HEK293 (cell line): ENCODE data around the gene CDH5.

Source experiments
- CTCF ChIA-PET: fragments of 350-600 bp; formaldehyde crosslinking; extraction: SDS; loops from one replicate; lab custom pipeline; 2021; ENCODE audit warnings: antibody characterized with exemption; lab: Yijun Ruan, JAX
- POLR2A ChIA-PET: fragments of 300-600 bp; formaldehyde crosslinking; extraction: SDS; loops from one replicate; lab custom pipeline; 2020; ENCODE audit warnings: antibody characterized with exemption, inconsistent platforms; lab: Yijun Ruan, JAX
- H3K27ac ChIP-seq: fragments of 200-500 bp; sonication (Bioruptor generic); 2 replicates; pipeline ENCODE4 v1.5.1; 2014; ENCODE audit warnings: low read depth, low read length, control low read depth, inconsistent platforms; ENCODE audit errors: extremely low read depth
- H3K36me3 ChIP-seq, 2 experiments: fragments of 200-500 bp in 1 of 2; sonication (Bioruptor generic) in 1 of 2; 1 replicate in 1 of 2; 2 replicates in 1 of 2; pipeline ENCODE4 v1.5.1; 2014 to 2017; ENCODE audit warnings: inconsistent platforms in 2 of 2, low read length in 2 of 2; ENCODE audit not compliant: control insufficient read depth in 2 of 2, insufficient read depth in 1 of 2
- H3K4me1 ChIP-seq: fragments of 200-500 bp; sonication (Bioruptor generic); 2 replicates; pipeline ENCODE4 v1.5.1; 2014; ENCODE audit warnings: mild to moderate bottlenecking, low read length, inconsistent platforms; ENCODE audit not compliant: control insufficient read depth, insufficient read depth
- H3K4me3 ChIP-seq: 2 replicates; pipeline ENCODE4 v1.5.1; 2011; ENCODE audit warnings: low read depth, mild to moderate bottlenecking, control low read depth, low read length, moderate library complexity
- H3K9me3 ChIP-seq: fragments of 200-500 bp; sonication (Bioruptor generic); 2 replicates; pipeline ENCODE4 v1.5.1; 2014; ENCODE audit warnings: low read depth, low read length, inconsistent platforms; ENCODE audit not compliant: control insufficient read depth, insufficient read depth
- BCL6B ChIP-seq: fragments of 450-650 bp; formaldehyde crosslinking; IDR thresholded peaks from 2 replicates; pipeline ENCODE4 v1.5.1; 2017; ENCODE audit warnings: missing biosample characterization, missing genetic modification characterization
- EGR2 ChIP-seq: fragments of 450-650 bp; formaldehyde crosslinking; IDR thresholded peaks from 2 replicates; pipeline ENCODE4 v1.5.1; 2016; ENCODE audit warnings: low read depth, missing biosample characterization, missing genetic modification characterization
- FEZF1 ChIP-seq: fragments of 450-650 bp; formaldehyde crosslinking; IDR thresholded peaks from 2 replicates; pipeline ENCODE4 v1.5.1; 2016; ENCODE audit warnings: missing biosample characterization, missing genetic modification characterization
- GLIS1 ChIP-seq: fragments of 450-650 bp; formaldehyde crosslinking; IDR thresholded peaks from 2 replicates; pipeline ENCODE4 v1.5.1; 2016; ENCODE audit warnings: missing biosample characterization, missing genetic modification characterization
- GLIS2 ChIP-seq: fragments of 450-650 bp; formaldehyde crosslinking; IDR thresholded peaks from 2 replicates; pipeline ENCODE4 v1.5.1; 2016; ENCODE audit warnings: missing biosample characterization, missing genetic modification characterization
- HOXA7 ChIP-seq: sonication (generic); formaldehyde crosslinking; IDR thresholded peaks from 2 replicates; pipeline ENCODE4 v1.8.1; 2022; ENCODE audit warnings: missing genetic modification reagents, borderline replicate concordance
- PRDM10 ChIP-seq: fragments of 450-650 bp; formaldehyde crosslinking; IDR thresholded peaks from 2 replicates; pipeline ENCODE4 v1.5.1; 2016; ENCODE audit warnings: missing biosample characterization, missing genetic modification characterization
- ZBTB20 ChIP-seq: fragments of 450-650 bp; formaldehyde crosslinking; IDR thresholded peaks from 2 replicates; pipeline ENCODE4 v1.5.1; 2016; ENCODE audit warnings: missing biosample characterization, missing genetic modification characterization
- ZFHX2 ChIP-seq: fragments of 450-650 bp; formaldehyde crosslinking; conservative IDR thresholded peaks from 2 replicates; pipeline ENCODE4 v1.5.1; 2016; ENCODE audit warnings: missing biosample characterization, missing genetic modification characterization
- ZNF184 ChIP-seq: fragments of 450-650 bp; IDR thresholded peaks from 2 replicates; pipeline ENCODE4 v1.5.1; 2018; ENCODE audit warnings: missing biosample characterization, mild to moderate bottlenecking, missing genetic modification characterization
- ZNF202 ChIP-seq: fragments of 450-650 bp; formaldehyde crosslinking; IDR thresholded peaks from 2 replicates; pipeline ENCODE4 v1.5.1; 2016; ENCODE audit warnings: missing biosample characterization, missing genetic modification characterization, borderline replicate concordance
- ZNF366 ChIP-seq: fragments of 450-650 bp; formaldehyde crosslinking; conservative IDR thresholded peaks from 2 replicates; pipeline ENCODE4 v1.5.1; 2016; ENCODE audit warnings: missing biosample characterization, missing genetic modification characterization
- ZNF776 ChIP-seq: fragments of 450-650 bp; formaldehyde crosslinking; IDR thresholded peaks from 2 replicates; pipeline ENCODE4 v1.5.0; 2017; ENCODE audit warnings: missing biosample characterization, missing genetic modification characterization, borderline replicate concordance

Gene CDH5

GRCh38 chr16:66421891-66422290, 55.4 kb downstream of the CDH5 start (continued):
- TF ChIP-seq BCL6B (tag by site-specific recombination): no peak
- no peak for TF ChIP-seq ZNF202 (tag by site-specific recombination)
- TF ChIP-seq HOXA7 (CRISPR knock-in tag): no peak

GRCh38 chr16:66422366-66422765, 55.9 kb downstream of the CDH5 start:
- Histone ChIP-seq H3K36me3 (no peaks in the 10 kb centered on the region), H3K4me3 (no peak overlapping the region), H3K9me3 (no peaks in the 10 kb centered on the region), H3K4me1 (peaks cover 2% of the 10 kb centered on the region; the same call in 1 of the 2 replicates), H3K27ac (no peak overlapping the region)
- TF ChIP-seq ZNF184 (tag by site-specific recombination) (no peak), GLIS1 (no peak)
- ChIA-PET POLR2A (no interaction called here), CTCF (no interaction called here)

GRCh38 chr16:66423177-66423576, 56.7 kb downstream of the CDH5 start:
- Histone ChIP-seq H3K4me1 (peaks cover 2% of the 10 kb centered on the region; the same call in 1 of the 2 replicates), H3K4me3 (no peak overlapping the region), H3K27ac (no peak overlapping the region), H3K9me3 (no peaks in the 10 kb centered on the region), H3K36me3 (no peaks in the 10 kb centered on the region)
- CTCF ChIA-PET: interaction anchor here (0.7 kb wide), 1 partner anchor 66 kb away, joined by 3 read pairs; no protein-coding TSS in a partner anchor
- TF ChIP-seq ZNF776 (tag by site-specific recombination): peak; percentile 40; the same call in 1 of the 2 replicates
- peak; percentile 51 for TF ChIP-seq ZNF366
- TF ChIP-seq FEZF1 (tag by site-specific recombination): no peak
- TF ChIP-seq PRDM10 (tag by site-specific recombination): no peak
- TF ChIP-seq EGR2 (tag by site-specific recombination): peak; percentile 97
- peak; percentile 50 for TF ChIP-seq ZFHX2 (tag by site-specific recombination)
- POLR2A ChIA-PET: no interaction called here

- H3K4me1 ChIP-seq: peaks cover 2% of the 10 kb centered on the region; the same call in 1 of the 2 replicates
- CTCF ChIA-PET: interaction anchor here (0.7 kb wide), 1 partner anchor 51 kb away, joined by 3 read pairs; no protein-coding TSS in a partner anchor
Observed at GRCh38 chr16:66425651-66426050, 59.2 kb downstream of the CDH5 start.

More at GRCh38 chr16:66425651-66426050, 59.2 kb downstream of the CDH5 start:
- H3K27ac ChIP-seq: no peak overlapping the region
- TF ChIP-seq GLIS2 (tag by site-specific recombination): no peak
- no peak for TF ChIP-seq ZBTB20
- POLR2A ChIA-PET: interaction anchor here (0.6 kb wide), 1 partner anchor 51 kb away, joined by 4 read pairs; no protein-coding TSS in a partner anchor
- no peak overlapping the region for H3K4me3 ChIP-seq
- H3K9me3 ChIP-seq: no peaks in the 10 kb centered on the region
- no peaks in the 10 kb centered on the region for H3K36me3 ChIP-seq
